AG04450 (cell line): Measurements from ENCODE around the gene USP21. TPM values are rescaled to one million over a fixed set of nuclear protein-coding genes. Genes with fewer than 3 reads are reported as not detected.

Experiments used
- CTCF ChIA-PET: fragments of 300-600, 350-600 bp; formaldehyde crosslinking; extraction: SDS; loops from one replicate; lab custom pipeline; 2022; ENCODE audit warnings: antibody characterized with exemption, inconsistent platforms; lab: Charles Lee
- POLR2A ChIA-PET: fragments of 350-600 bp; formaldehyde crosslinking; extraction: SDS; loops from one replicate; lab custom pipeline; 2021; ENCODE audit warnings: antibody characterized with exemption, inconsistent platforms; lab: Yijun Ruan, JAX
- DNase-seq: peaks from one replicate; pipeline ENCODE4 v3.0.0-alpha.2; 2011; ENCODE audit warnings: low read depth, low spot score
- H3K27ac ChIP-seq: one replicate; pipeline ENCODE4 v1.5.1; 2012; ENCODE audit warnings: low read depth, low read length, control low read depth
- H3K27me3 ChIP-seq: one replicate; pipeline ENCODE4 v1.6.0; 2012; ENCODE audit warnings: low read length; ENCODE audit not compliant: control insufficient read depth, insufficient read depth
- H3K4me3 ChIP-seq: 2 replicates; pipeline ENCODE4 v1.5.1; 2011; ENCODE audit warnings: mild to moderate bottlenecking, low read depth, low read length, control low read depth
- H3K9me3 ChIP-seq: 2 replicates; pipeline ENCODE4 v1.5.1; 2012; ENCODE audit warnings: low read length; ENCODE audit not compliant: control insufficient read depth, insufficient read depth
- polyA minus RNA-seq: library from RNA; depleted of rRNA, polyadenylated mRNA; stranded (reverse); fragments of >200 nt; gene quantifications from 2 replicates; pipeline ENCODE4 v1.2.3, GENCODE V29; 2011; rRNA and poly(A)+ RNA removed
- polyA plus RNA-seq: library from polyadenylated mRNA; depleted of rRNA; stranded (reverse); fragments of >200 nt; gene quantifications from 2 replicates; pipeline ENCODE4 v1.2.3, GENCODE V29; 2011; rRNA removed
- TF ChIP-seq, protein P1 (sequence below): IDR thresholded peaks from 2 replicates; pipeline ENCODE4 v1.5.1; 2011; ENCODE audit warnings: low read depth, low read length, control low read depth, inconsistent platforms

USP21 gene, protein sequence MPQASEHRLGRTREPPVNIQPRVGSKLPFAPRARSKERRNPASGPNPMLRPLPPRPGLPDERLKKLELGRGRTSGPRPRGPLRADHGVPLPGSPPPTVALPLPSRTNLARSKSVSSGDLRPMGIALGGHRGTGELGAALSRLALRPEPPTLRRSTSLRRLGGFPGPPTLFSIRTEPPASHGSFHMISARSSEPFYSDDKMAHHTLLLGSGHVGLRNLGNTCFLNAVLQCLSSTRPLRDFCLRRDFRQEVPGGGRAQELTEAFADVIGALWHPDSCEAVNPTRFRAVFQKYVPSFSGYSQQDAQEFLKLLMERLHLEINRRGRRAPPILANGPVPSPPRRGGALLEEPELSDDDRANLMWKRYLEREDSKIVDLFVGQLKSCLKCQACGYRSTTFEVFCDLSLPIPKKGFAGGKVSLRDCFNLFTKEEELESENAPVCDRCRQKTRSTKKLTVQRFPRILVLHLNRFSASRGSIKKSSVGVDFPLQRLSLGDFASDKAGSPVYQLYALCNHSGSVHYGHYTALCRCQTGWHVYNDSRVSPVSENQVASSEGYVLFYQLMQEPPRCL
- polyA plus RNA-seq (15.4 and 16.2 TPM in 2 replicates), polyA minus RNA-seq (10.7 and 14.8 TPM in 2 replicates)

DNA sequence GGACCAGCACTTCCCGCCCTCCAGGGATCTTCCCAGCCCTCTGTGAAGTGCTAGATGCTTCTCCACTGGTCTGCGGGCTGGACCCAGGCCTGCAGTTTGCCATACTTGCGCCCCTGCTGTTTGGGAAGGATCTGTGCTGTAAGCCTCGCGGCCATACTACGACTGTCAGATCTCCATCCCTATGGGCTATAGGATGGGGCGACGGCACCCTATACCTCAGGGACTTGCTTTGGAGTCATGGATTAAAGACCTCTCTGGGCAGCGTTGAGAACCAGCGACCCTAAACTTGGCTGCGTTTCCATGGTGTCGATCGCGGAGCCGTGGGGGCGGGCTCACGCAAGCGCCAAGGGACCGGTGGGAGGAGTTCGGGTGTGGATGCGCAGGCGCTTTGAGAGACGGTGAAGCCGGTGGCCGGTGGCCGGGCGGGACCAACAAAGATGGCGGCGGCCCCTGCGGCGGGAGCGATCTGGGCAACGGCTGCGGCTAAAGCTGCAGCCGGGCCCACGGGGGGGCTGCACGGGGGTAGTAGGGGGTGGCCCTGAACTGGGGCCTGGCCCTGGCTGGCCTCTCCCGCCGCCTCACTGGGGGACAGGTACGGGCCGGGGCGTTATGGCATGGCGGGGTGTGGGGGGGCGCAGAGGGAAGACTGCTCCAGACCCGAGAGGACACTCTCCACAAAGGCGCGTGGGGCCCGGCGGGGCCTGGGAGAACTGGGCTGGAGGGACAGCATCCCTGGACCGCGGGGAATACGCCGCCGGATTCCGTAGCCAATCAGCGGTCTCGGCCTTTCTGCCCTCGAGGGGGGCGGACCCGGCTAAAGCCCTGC lies at the start of gene USP21:
Gene USP21, plus strand, starts transcription at position 414 of the 826 bp plus-strand sequence. CDS start 1,141 bp downstream, outside the sequence.
- TF ChIP-seq, protein P1, sequence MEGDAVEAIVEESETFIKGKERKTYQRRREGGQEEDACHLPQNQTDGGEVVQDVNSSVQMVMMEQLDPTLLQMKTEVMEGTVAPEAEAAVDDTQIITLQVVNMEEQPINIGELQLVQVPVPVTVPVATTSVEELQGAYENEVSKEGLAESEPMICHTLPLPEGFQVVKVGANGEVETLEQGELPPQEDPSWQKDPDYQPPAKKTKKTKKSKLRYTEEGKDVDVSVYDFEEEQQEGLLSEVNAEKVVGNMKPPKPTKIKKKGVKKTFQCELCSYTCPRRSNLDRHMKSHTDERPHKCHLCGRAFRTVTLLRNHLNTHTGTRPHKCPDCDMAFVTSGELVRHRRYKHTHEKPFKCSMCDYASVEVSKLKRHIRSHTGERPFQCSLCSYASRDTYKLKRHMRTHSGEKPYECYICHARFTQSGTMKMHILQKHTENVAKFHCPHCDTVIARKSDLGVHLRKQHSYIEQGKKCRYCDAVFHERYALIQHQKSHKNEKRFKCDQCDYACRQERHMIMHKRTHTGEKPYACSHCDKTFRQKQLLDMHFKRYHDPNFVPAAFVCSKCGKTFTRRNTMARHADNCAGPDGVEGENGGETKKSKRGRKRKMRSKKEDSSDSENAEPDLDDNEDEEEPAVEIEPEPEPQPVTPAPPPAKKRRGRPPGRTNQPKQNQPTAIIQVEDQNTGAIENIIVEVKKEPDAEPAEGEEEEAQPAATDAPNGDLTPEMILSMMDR: peak; percentile 49
- POLR2A ChIA-PET: interaction anchor here (1.0 kb wide), 1 partner anchor 27 kb away, joined by 4 read pairs; the partner anchor contains the start of gene DEDD
- CTCF ChIA-PET: interaction anchor here (2.4 kb wide), 1 partner anchor 33 kb away, joined by 8 read pairs; no protein-coding TSS in a partner anchor
- peak; percentile 51 for DNase-seq
- Histone ChIP-seq H3K9me3 (no peaks in the 10 kb centered on the region; the same call in 1 of the 2 replicates), H3K27me3 (no peaks in the 10 kb centered on the region), H3K4me3 (peak within 1 kb of the TSS; percentile 88), H3K27ac (peak within 1 kb of the TSS; percentile 57)

DNA sequence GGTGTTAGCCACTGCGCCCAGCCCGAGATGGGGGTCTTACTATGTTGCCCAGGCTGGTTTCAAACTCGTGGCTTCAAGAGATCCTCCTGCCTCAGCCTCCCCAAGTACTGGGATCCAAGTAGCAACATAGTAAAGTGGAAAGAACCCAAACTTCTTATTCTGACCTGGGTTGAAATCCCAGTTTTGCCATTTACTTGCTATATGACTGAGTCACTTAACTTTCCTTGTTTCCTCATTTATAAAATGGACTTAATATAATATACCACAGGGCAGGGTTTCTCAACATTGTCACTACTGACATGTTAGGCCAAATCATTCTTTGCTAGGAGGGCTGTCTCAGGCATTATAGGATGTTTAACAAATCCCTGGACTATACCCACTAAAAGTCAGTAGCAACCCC lies 48.2 kb upstream of the USP21 start:
- H3K9me3 ChIP-seq: no peaks in the 10 kb centered on the region
- TF ChIP-seq, protein P1: no peak
- H3K27me3 ChIP-seq: no peaks in the 10 kb centered on the region
- no peak overlapping the region for H3K27ac ChIP-seq
- ChIA-PET POLR2A (no interaction called here), CTCF (interaction anchor here (3.6 kb wide), 1 partner anchor 14 kb away, joined by 23 read pairs; the partner anchor contains the start of gene KLHDC9)
- H3K4me3 ChIP-seq: no peak overlapping the region
- no peak for DNase-seq

DNA sequence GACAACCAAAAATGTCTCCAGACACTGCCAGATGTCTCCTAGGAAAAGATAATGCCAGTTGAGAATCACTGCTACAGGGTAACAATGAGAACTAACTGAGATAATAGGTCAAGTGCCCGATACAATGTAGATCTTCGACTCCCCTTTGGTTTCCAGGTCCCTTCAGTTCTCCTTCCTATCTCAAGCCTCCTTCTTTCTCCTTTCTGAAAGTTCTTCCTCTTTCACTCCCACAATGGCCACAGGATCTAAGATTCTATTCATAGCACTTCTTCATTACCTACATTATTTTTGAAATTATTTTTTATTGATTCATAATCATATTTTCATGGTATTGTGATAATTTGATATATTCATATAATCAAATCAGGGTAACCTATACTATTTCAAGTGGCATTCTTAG lies 47.8 kb upstream of the USP21 start:
- Histone ChIP-seq H3K27me3 (no peaks in the 10 kb centered on the region), H3K27ac (no peak overlapping the region), H3K4me3 (no peak overlapping the region), H3K9me3 (no peaks in the 10 kb centered on the region)
- ChIA-PET CTCF (interaction anchor here (3.6 kb wide), 1 partner anchor 14 kb away, joined by 23 read pairs; the partner anchor contains the start of gene KLHDC9), POLR2A (no interaction called here)
- DNase-seq: no peak
- TF ChIP-seq, protein P1: no peak

GRCh38 chr1:161113915-161114314 lies 45.4 kb upstream of the USP21 start:
- no peak overlapping the region for H3K4me3 ChIP-seq
- DNase-seq: no peak
- POLR2A ChIA-PET: no interaction called here
- H3K27me3 ChIP-seq: no peaks in the 10 kb centered on the region
- TF ChIP-seq, protein P1: no peak
- no peaks in the 10 kb centered on the region; the same call in 1 of the 2 replicates for H3K9me3 ChIP-seq
- CTCF ChIA-PET: interaction anchor here (3.6 kb wide), 1 partner anchor 17 kb away, joined by 23 read pairs; the partner anchor contains the start of gene KLHDC9
- H3K27ac ChIP-seq: no peak overlapping the region
